GM21737 (cell line): ENCODE data around the gene RHBG.

Source experiments
- ATAC-seq: cut with Tn5 transposase; IDR thresholded peaks from one replicate; pipeline ENCODE4 v1.9.1; 2021; ENCODE audit warnings: mild to moderate bottlenecking, moderate library complexity; ENCODE audit not compliant: unreplicated experiment

Gene RHBG

DNA sequence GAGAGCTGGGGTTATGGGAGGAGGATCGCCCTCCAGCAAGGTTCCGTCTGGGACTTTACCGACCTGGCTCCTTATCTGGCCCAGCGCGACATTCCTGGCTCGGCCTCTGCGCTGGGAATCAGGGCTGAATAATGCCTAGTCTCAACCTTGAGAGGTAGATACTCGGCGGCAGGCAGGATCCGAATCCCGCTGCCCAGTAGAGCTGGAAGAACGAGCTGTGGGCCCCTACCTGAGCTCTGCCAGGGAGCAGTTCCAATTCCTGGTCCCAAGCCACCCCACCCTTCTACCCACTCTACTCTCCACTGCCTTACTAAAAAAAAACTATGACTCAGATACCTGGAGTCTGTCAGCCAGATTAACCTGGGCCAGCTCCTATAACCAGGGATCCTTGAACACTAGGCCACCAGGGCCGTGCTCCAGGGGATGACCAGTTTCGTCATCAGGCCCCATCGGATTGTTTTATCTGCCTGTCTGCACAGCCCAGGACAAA is 53.6 kb downstream of the RHBG start:
- no peak for ATAC-seq

- no peak for ATAC-seq
Measured at GRCh38 chr1:156423422-156424352, 54.7 kb downstream of the RHBG start.

- no peak for ATAC-seq
Measured at GRCh38 chr1:156424806-156425432, 55.9 kb downstream of the RHBG start.

- ATAC-seq, result no peak
Measured at GRCh38 chr1:156425943-156426342, 56.9 kb downstream of the RHBG start.

DNA sequence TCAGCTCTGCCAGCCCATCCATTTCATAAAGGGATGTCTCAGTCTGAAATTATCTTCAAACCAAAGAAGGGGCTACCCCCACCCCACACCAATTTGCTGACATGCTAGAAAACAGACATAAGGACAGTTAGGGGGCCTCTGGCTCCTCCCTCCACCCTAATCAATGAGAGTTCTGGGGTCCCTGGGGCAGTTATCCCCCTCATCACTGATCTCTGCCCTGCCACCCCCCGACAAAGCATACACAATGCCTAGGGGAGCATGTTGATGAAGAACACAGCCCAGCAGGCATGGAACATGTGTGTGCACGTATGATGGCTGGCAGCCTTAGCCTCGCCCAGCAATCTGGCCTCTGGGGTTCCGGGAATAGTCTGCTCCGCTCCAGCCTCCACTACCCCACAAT is 58.9 kb downstream of the RHBG start:
- ATAC-seq, result no peak

DNA sequence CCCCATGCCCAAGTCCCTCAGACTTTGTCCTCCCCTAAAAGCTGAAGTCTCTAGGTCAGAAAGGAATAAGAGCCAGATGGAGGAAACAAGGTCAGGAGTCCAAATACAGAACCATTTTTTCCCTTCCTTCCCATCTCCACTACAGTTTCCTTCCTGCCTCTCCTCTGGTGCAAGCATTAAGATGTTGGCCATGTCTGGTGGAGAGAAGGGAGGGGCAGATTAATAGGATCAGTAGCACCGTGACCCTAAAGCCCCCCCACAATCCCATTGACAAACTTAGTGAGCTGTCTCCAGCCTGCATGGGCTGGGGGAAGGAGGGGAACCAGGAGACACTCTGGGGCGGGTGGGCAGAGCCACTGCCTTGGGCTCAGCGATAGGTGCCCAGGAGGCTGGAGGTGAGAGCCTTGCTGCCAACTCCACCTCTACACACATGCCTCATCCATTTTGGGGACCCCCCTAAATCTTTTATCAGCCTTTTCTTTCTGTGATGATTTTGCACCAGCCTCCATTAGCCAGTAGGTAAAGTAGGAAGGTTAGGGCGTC is 59.8 kb downstream of the RHBG start:
- ATAC-seq, result no peak

DNA sequence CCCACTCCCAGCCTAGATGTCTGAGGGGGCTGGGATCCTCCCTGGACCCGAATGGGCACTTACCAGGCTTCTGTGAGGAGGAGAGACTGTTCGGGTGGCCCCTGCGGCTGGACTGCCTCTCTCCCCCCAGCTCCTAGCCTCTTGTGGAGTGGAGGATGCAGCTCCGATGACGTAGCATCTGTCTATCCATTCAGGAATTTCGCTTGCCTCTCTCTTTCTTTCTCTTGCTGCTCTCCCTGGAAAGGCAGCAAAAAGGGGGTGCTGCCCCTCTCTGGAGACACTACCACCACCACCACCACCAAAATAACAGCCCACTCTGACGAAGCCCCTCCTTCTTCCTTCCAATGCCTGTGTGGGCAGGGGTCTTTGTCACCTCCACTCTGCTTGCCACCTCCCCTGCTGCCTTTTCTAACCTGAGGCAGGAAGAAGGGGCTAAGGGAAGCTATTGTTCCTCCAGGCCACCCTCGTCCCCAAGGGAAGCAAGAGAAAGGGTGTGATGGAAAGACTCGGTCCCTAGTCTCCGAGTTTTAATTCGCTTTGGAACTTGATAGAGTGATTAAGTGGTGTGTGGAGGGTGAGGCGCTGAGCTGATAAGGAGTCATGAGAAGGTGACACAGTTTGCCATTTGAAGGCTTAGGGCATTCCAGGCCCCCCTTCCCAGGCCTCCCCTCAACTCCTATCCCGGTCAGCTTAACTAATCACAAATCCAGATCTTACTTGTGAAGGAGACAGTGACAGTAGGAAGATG is 60.5 kb downstream of the RHBG start:
- no peak for ATAC-seq

- no peak for ATAC-seq
Measured at GRCh38 chr1:156430303-156430702, 61.3 kb downstream of the RHBG start.

GRCh38 chr1:156430866-156431265 is 61.9 kb downstream of the RHBG start:
- ATAC-seq, result no peak

- ATAC-seq, result no peak
Measured at GRCh38 chr1:156431366-156431765, 62.4 kb downstream of the RHBG start.

- ATAC-seq, result no peak
Measured at GRCh38 chr1:156431769-156432668, 63.0 kb downstream of the RHBG start.

DNA sequence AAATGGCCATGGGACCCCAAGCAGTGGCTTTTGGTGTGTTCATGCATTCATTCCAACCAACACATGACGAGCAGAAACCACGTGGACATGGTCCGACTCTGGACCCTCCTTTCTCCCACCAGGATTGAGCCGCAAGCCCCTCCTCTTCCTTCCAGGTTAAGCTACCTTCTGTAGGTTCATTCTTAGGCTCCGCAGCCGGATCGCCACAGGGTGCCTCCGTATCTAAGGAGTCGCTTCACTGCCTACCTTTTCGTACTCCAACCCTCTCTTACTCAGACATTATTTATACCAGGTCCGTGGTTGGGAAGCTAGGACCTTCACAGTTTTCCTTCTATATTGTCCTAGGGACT is 63.6 kb downstream of the RHBG start:
- ATAC-seq, result no peak

DNA sequence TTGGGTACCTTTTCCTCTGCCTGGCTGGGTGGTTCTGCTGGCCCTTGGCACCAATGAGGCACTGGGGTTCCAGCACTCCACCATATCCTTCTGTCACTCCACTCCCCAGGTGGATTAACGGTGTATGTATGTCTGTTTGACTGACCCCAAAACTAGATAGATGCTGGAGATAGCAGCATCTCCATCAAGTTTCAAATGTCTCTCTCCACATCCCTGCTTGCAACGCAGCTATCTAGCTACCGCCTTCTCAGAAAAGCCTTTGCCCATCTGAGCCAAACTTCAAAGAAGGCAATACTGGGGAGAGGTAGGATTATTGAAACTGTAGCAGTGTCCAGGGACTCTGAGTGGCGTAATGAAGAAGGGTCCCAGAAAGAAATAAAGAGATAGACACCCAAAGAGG is 64.0 kb downstream of the RHBG start:
- no peak for ATAC-seq

DNA sequence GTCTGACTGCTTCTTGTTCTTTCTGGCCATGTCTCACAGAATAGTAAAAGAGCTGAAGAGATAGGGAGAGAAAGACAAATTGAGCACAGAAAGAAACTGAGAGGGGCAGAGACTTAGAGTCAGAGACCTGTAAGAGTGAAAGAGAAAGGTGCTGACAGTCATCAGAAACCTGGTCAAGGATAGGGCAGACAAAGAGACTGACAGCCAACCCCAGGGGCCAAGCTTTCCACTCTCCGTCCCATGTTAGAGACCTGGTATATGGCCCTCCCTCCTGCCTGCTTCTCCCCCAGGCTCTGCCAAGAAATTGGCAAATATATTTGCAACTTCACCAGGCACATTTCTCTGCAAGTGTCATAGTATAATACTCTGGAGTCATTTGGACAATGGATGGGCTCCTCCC is 64.6 kb downstream of the RHBG start:
- ATAC-seq, result no peak
